Measurements from ENCODE around the gene CLMN.

CLMN gene

DNA sequence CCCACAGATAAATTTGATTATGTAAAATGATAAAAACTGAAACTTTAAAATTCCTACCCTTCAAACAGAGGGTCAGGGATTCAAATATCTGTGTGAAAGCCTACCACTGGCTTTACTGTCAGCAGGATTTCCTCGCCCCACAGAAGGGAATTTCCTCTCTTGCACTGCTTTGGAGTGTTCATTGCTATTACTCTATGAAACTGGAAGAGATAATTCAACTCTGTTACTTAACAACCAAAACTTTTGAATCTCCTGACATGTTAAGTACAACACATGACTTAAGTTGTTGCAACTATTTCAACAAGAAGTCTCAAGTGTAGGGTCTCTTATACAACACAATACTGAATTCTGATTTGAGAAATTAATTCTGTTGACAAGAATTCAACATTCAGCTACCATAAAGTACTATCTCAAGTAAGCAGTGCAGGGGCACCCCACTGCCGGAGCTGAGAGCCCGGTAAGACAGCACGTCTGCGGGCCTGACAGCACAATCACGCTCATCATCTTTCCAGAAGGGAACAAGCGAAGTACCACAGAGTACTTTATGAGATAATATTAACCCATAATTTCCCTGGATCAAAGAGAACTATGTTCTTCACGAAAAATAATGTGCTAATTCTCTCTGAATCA, 185.3 kb downstream of the CLMN start:
- no peak for DNase-seq (ENCODE audit: low read depth)

DNA sequence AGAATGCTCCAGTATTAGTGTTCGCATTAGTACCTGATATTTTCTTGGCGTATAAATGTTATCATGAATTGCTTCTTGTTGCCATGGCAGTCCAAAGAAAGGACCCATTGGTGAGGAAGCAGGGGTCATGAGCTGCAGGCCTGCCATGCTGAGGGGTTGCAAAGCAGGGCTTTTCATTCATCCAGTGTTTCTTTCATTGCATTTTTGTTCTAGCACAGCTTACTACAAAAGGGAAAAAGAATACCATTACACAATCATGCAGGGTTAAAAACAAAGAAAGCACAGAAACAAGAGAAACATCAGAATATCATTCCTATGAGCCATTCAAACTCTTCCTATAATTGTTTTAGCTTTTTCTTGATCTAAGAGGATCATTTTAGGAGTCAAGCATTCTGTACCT, 186.4 kb downstream of the CLMN start:
- DNase-seq (ENCODE audit: low read depth) = no peak

DNA sequence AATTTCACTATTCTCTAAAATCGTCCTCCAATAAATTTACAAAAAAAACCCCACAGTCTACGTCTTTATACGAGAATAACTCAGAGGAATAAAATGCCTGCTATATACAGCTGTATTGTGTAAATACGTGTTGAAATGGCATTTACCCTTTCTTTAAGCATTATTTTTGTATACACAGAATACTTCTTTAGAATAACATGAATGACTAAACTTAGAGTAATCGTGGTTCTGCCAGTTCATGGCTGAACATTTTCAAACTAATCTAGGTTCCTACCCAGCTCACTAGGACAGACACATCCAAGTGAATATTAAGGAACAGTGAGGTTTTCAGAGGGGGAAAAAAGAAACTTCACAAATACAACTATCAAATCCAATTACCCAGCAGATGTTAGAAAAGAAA, 186.9 kb downstream of the CLMN start:
- no peak for DNase-seq (ENCODE audit: low read depth)
